A673 (cell line): Measurements from ENCODE around the gene CYP46A1. TPM values are rescaled to one million over a fixed set of nuclear protein-coding genes. Genes with fewer than 3 reads are reported as not detected.

Experiments
- BruUV-seq: library from RNA; stranded (reverse); fragments of 400-500 nt; replicated peaks from 2 replicates; lab custom pipeline; 2021; lab: Mats Ljungman, UMichigan
- CTCF ChIA-PET: fragments of 300-600 bp; sonication (Branson Sonifier 250); formaldehyde crosslinking; loops from one replicate; lab custom pipeline; 2022; ENCODE audit warnings: antibody characterized with exemption; lab: Charles Lee
- POLR2A ChIA-PET: fragments of 300-600 bp; sonication (Branson Sonifier 250); formaldehyde crosslinking; loops from one replicate; lab custom pipeline; 2022; ENCODE audit warnings: antibody characterized with exemption; ENCODE audit not compliant: low non-redundant PET; lab: Charles Lee
- DNase-seq: peaks from one replicate; pipeline ENCODE4 v3.0.0-alpha.2; 2015; ENCODE audit warnings: low spot score
- H3K27ac ChIP-seq: fragments of 200-600 bp; sonication (generic); 2 replicates; pipeline ENCODE4 v1.5.1; 2016; ENCODE audit warnings: mixed run types, low read depth, mild to moderate bottlenecking, mixed read lengths, antibody characterized with exemption, low read length; ENCODE audit not compliant: poor library complexity, severe bottlenecking
- H3K27me3 ChIP-seq: fragments of 200-600 bp; sonication (generic); replicated peaks from 2 replicates; pipeline ENCODE4 v1.6.1; 2017; ENCODE audit warnings: mixed run types, low read depth, mild to moderate bottlenecking, mixed read lengths, antibody characterized with exemption, low read length; ENCODE audit not compliant: insufficient read depth, poor library complexity
- H3K36me3 ChIP-seq: fragments of 200-600 bp; sonication (generic); 2 replicates; pipeline ENCODE4 v1.6.1; 2016; ENCODE audit warnings: mixed run types, mild to moderate bottlenecking, mixed read lengths, antibody characterized with exemption, low read length; ENCODE audit not compliant: insufficient read depth, poor library complexity, severe bottlenecking
- H3K4me1 ChIP-seq: fragments of 200-600 bp; sonication (generic); 2 replicates; pipeline ENCODE4 v1.6.1; 2017; ENCODE audit warnings: mixed run types, mild to moderate bottlenecking, mixed read lengths, antibody characterized with exemption, low read length; ENCODE audit not compliant: insufficient read depth, poor library complexity, severe bottlenecking
- H3K4me3 ChIP-seq: fragments of 200-600 bp; sonication (generic); 2 replicates; pipeline ENCODE4 v1.5.1; 2016; ENCODE audit warnings: low read depth, mixed run types, mild to moderate bottlenecking, mixed read lengths, low read length; ENCODE audit not compliant: poor library complexity, severe bottlenecking
- H3K9me3 ChIP-seq: fragments of 200-600 bp; sonication (generic); 2 replicates; pipeline ENCODE4 v1.6.1; 2016; ENCODE audit warnings: mixed run types, low read depth, mild to moderate bottlenecking, mixed read lengths, antibody characterized with exemption, low read length; ENCODE audit not compliant: poor library complexity, severe bottlenecking
- CTCF ChIP-seq: fragments of 300-800, 200-600 bp; sonication (generic); conservative IDR thresholded peaks from 2 replicates; pipeline ENCODE4 v1.5.1; 2017; ENCODE audit warnings: low read depth, mild to moderate bottlenecking, antibody characterized with exemption, low read length, moderate library complexity, mixed read lengths
- EZH2 ChIP-seq: fragments of 200-600 bp; sonication (generic); IDR thresholded peaks from 2 replicates; pipeline ENCODE4 v1.6.1; 2017; ENCODE audit warnings: borderline replicate concordance, low read depth, mild to moderate bottlenecking, mixed read lengths, antibody characterized with exemption, low read length; ENCODE audit not compliant: poor library complexity, severe bottlenecking
- intact Hi-C: fragments of 100-400 bp; cut with micrococcal nuclease; formaldehyde crosslinking; loops from one replicate; pipeline ENCODE4 v1.10.0; 2022; ENCODE audit not compliant: unreplicated experiment
- total RNA-seq: library from RNA; stranded (reverse); gene quantifications from 2 replicates; pipeline ENCODE4 v1.2.3, GENCODE V29; 2021

Gene CYP46A1
- total RNA-seq, 1 experiment from 2014 or later: not detected

- Histone ChIP-seq H3K4me3 (no peak overlapping the region), H3K9me3 (no peaks in the 10 kb centered on the region), H3K36me3 (no peaks in the 10 kb centered on the region), H3K27me3 (no peaks in the 10 kb centered on the region), H3K4me1 (peaks cover 5% of the 10 kb centered on the region), H3K27ac (no peak overlapping the region)
- BruUV-seq: no TSS peak
- TF ChIP-seq EZH2 (no peak), CTCF (no peak)
- CTCF ChIA-PET: no interaction called here
- POLR2A ChIA-PET: no interaction called here
- DNase-seq: no peak
- intact Hi-C loops: no loop called here
These were observed 26.4 kb upstream of the CYP46A1 start for GRCh38 chr14:99657645-99658155.

GRCh38 chr14:99658218-99658845, 25.8 kb upstream of the CYP46A1 start:
- Histone ChIP-seq H3K27me3 (no peaks in the 10 kb centered on the region), H3K9me3 (no peaks in the 10 kb centered on the region), H3K36me3 (no peaks in the 10 kb centered on the region), H3K27ac (no peak overlapping the region), H3K4me1 (peaks cover 5% of the 10 kb centered on the region), H3K4me3 (no peak overlapping the region)
- TF ChIP-seq EZH2: no peak
- no peak for TF ChIP-seq CTCF
- DNase-seq: no peak
- no TSS peak for BruUV-seq
- ChIA-PET POLR2A (no interaction called here), CTCF (no interaction called here)
- intact Hi-C loops: no loop called here

GRCh38 chr14:99659333-99659741, 24.8 kb upstream of the CYP46A1 start:
- Histone ChIP-seq H3K36me3 (no peaks in the 10 kb centered on the region), H3K9me3 (no peaks in the 10 kb centered on the region), H3K27me3 (no peaks in the 10 kb centered on the region), H3K27ac (no peak overlapping the region), H3K4me1 (peaks cover under 1% of the 10 kb centered on the region), H3K4me3 (no peak overlapping the region)
- BruUV-seq: no TSS peak
- intact Hi-C loops: no loop called here
- ChIA-PET POLR2A (no interaction called here), CTCF (no interaction called here)
- no peak for DNase-seq
- TF ChIP-seq EZH2 (no peak), CTCF (no peak)
